GM12892 (cell line): ENCODE results near the gene HMCN2.

ENCODE experiments used
- POLR2A ChIP-seq: IDR thresholded peaks from 2 replicates; pipeline ENCODE4 v1.6.1; 2011; ENCODE audit warnings: low read depth, low read length, control low read depth
- POLR2AphosphoS5 ChIP-seq: IDR thresholded peaks from 2 replicates; pipeline ENCODE4 v1.6.1; 2011; ENCODE audit warnings: low read depth, low read length, control low read depth

DNA sequence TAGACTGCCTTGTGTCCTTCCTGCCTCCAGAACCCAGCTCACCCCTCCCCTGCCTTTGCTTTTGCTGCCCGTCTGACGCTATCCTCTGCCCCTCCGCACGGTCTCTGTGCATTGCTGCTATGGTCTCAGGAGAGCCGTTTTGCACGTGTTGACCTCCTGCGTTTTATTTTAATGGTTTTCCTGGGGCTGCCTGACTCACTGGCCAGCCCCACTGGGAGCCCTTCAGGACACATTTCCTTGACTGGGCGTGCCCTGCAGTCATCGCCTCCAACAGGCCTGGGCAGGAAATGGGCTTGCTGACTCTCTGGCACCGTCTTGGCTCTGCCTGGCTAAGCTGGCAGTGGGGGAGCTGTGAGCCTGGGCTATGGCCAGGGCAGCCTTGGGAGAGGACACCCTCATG, 161.3 kb downstream of the HMCN2 start:
- TF ChIP-seq POLR2A (no peak), POLR2AphosphoS5 (no peak)
